MCF 10A (cell line): ENCODE results near the gene ROBO3. TPM values are rescaled to one million over a fixed set of nuclear protein-coding genes. Genes with fewer than 3 reads are reported as not detected.

Source experiments
- BruUV-seq: library from RNA; stranded (reverse); fragments of 400-500 nt; replicated peaks from 2 replicates; lab custom pipeline; 2021; lab: Mats Ljungman, UMichigan
- CTCF ChIA-PET: fragments of 300-600 bp; sonication (Branson Sonifier 250); formaldehyde crosslinking; extraction: SDS; loops from one replicate; lab custom pipeline; 2021; ENCODE audit warnings: antibody characterized with exemption, inconsistent platforms; lab: Yijun Ruan, JAX
- POLR2A ChIA-PET: fragments of 300-600, 350-650 bp; sonication (Branson Sonifier 250); formaldehyde crosslinking; extraction: SDS; loops from one replicate; lab custom pipeline; 2020; ENCODE audit warnings: antibody characterized with exemption, inconsistent platforms; lab: Yijun Ruan, JAX
- DNase-seq: peaks from one replicate; pipeline ENCODE4 v3.0.0-alpha.2; 2018; ENCODE audit not compliant: unreplicated experiment
- H3K27ac Mint-ChIP-seq: one replicate; pipeline ENCODE4 v1.8.0; 2022; ENCODE audit warnings: mild to moderate bottlenecking, low read depth, mixed read lengths; ENCODE audit not compliant: unreplicated experiment
- H3K27me3 Mint-ChIP-seq: one replicate; pipeline ENCODE4 v1.8.0; 2022; ENCODE audit warnings: mixed read lengths; ENCODE audit not compliant: insufficient read depth, unreplicated experiment
- H3K36me3 Mint-ChIP-seq: one replicate; pipeline ENCODE4 v1.8.0; 2022; ENCODE audit warnings: mild to moderate bottlenecking, moderate library complexity, mixed read lengths; ENCODE audit not compliant: insufficient read depth, unreplicated experiment
- H3K4me1 Mint-ChIP-seq: one replicate; pipeline ENCODE4 v1.8.0; 2022; ENCODE audit warnings: mixed read lengths; ENCODE audit not compliant: insufficient read depth, unreplicated experiment
- H3K4me3 Mint-ChIP-seq: one replicate; pipeline ENCODE4 v1.8.0; 2022; ENCODE audit warnings: mild to moderate bottlenecking, moderate library complexity, mixed read lengths; ENCODE audit not compliant: unreplicated experiment
- H3K9me3 Mint-ChIP-seq: one replicate; pipeline ENCODE4 v1.8.0; 2022; ENCODE audit warnings: mixed read lengths; ENCODE audit not compliant: unreplicated experiment
- CTCF ChIP-seq: fragments of 200-600 bp; IDR thresholded peaks from one replicate; pipeline ENCODE4 v1.8.0; 2022; ENCODE audit warnings: antibody characterized with exemption, mild to moderate bottlenecking; ENCODE audit not compliant: unreplicated experiment
- intact Hi-C: fragments of 100-400 bp; cut with micrococcal nuclease; formaldehyde crosslinking; loops from 2 replicates; pipeline ENCODE4 v1.14.1; 2022
- total RNA-seq: library from RNA; stranded (reverse); gene quantifications from 2 replicates; pipeline ENCODE4 v1.2.3, GENCODE V29; 2022

Gene ROBO3
- total RNA-seq, 1 experiment from 2014 or later = 117 TPM

- intact Hi-C loops = loop anchor here (1.0 to 10.0 kb wide), 8 partner anchors 29 to 433 kb away; partner anchors contain the start of genes MSANTD2, SIAE and SPA17
- H3K9me3 Mint-ChIP-seq = no peaks in the 10 kb centered on the region
- H3K27ac Mint-ChIP-seq = no peak overlapping the region
- TF ChIP-seq CTCF = peak; percentile 26
- H3K27me3 Mint-ChIP-seq = peaks cover 27% of the 10 kb centered on the region
- DNase-seq = peak; percentile 80
- H3K4me3 Mint-ChIP-seq = no peak overlapping the region
- no TSS peak for BruUV-seq
- peaks cover 4% of the 10 kb centered on the region for H3K4me1 Mint-ChIP-seq
- ChIA-PET POLR2A (interaction anchor here (0.7 to 3.3 kb wide), 7 partner anchors 24 to 168 kb away, joined by 3 to 19 read pairs (median 6); no protein-coding TSS in a partner anchor), CTCF (interaction anchor here (0.6 to 9.6 kb wide), 50 partner anchors 8 to 1933 kb away, joined by 3 to 201 read pairs (median 4); partner anchors contain the start of genes ESAM, MSANTD2 and SIAE)
- peaks cover 5% of the 10 kb centered on the region for H3K36me3 Mint-ChIP-seq
These were observed 27.8 kb upstream of the ROBO3 start for GRCh38 chr11:124837491-124837856.

- intact Hi-C loops = loop anchor here (10.0 kb wide), 1 partner anchor 434 kb away; no protein-coding TSS in a partner anchor
- Mint-ChIP-seq H3K9me3 (no peaks in the 10 kb centered on the region), H3K27ac (no peak overlapping the region), H3K4me3 (no peak overlapping the region), H3K27me3 (peaks cover 40% of the 10 kb centered on the region), H3K4me1 (peaks cover 4% of the 10 kb centered on the region), H3K36me3 (peaks cover 5% of the 10 kb centered on the region)
- no TSS peak for BruUV-seq
- ChIA-PET POLR2A (interaction anchor here (1.2 kb wide), 1 partner anchor 170 kb away, joined by 8 read pairs; no protein-coding TSS in a partner anchor), CTCF (interaction anchor here (0.6 to 9.6 kb wide), 15 partner anchors 35 to 208 kb away, joined by 3 to 201 read pairs (median 7); partner anchors contain the start of genes ESAM and MSANTD2)
- no peak for DNase-seq
- TF ChIP-seq CTCF = no peak
These were observed 26.5 kb upstream of the ROBO3 start for GRCh38 chr11:124838805-124839127.

- no TSS peak for BruUV-seq
- H3K27ac Mint-ChIP-seq = no peak overlapping the region
- intact Hi-C loops = loop anchor here (10.0 kb wide), 1 partner anchor 435 kb away; no protein-coding TSS in a partner anchor
- H3K36me3 Mint-ChIP-seq = peaks cover 5% of the 10 kb centered on the region
- POLR2A ChIA-PET = interaction anchor here (0.8 kb wide), 1 partner anchor 11 kb away, joined by 3 read pairs; no protein-coding TSS in a partner anchor
- CTCF ChIA-PET = interaction anchor here (0.6 to 9.6 kb wide), 7 partner anchors 39 to 196 kb away, joined by 3 to 201 read pairs (median 45); partner anchors contain the start of genes ESAM and MSANTD2
- no peak for TF ChIP-seq CTCF
- no peak for DNase-seq
- H3K4me3 Mint-ChIP-seq = no peak overlapping the region
- H3K27me3 Mint-ChIP-seq = peaks cover 45% of the 10 kb centered on the region
- H3K9me3 Mint-ChIP-seq = no peaks in the 10 kb centered on the region
- peaks cover 4% of the 10 kb centered on the region for H3K4me1 Mint-ChIP-seq
These were observed 25.9 kb upstream of the ROBO3 start for GRCh38 chr11:124839128-124839971.
